Metanephros (tissue), 2 donors: ENCODE measurements around the gene PTF1A. TPM values are rescaled to one million over a fixed set of nuclear protein-coding genes. Genes with fewer than 3 reads are reported as not detected.

Experiments used
- small RNA-seq: library from RNA; depleted of rRNA; stranded (forward); fragments of <200 nt; gene quantifications from one replicate; pipeline ENCODE3, GENCODE V24; 2014; ENCODE audit warnings: low replicate concordance
- total RNA-seq: library from RNA; depleted of rRNA; stranded (reverse); fragments of >200 nt; gene quantifications from one replicate; pipeline ENCODE4 v1.2.3, GENCODE V29; 2014

The PTF1A gene
- total RNA-seq: not detected

GRCh38 chr10:23191764-23192711, at the start of gene PTF1A:
Gene PTF1A, plus strand, starts transcription at chr10:23192312. Its CDS starts 219 bp downstream, at chr10:23192531.

Small RNA genes lying within 50 kb of the gene (small RNA-seq; reads per million reads assigned to genes)
- gene RF00561: not detected

Other genes starting within 250 kb of the PTF1A start
- gene MSRB2, start 96.7 kb upstream of the PTF1A start, total RNA-seq: 15.4 TPM
- gene C10orf67, start 152.5 kb downstream of the PTF1A start, total RNA-seq: 1.8 TPM
- gene OTUD1, start 246.8 kb downstream of the PTF1A start, total RNA-seq: 36.6 TPM